OCI-LY3 (cell line): ENCODE data around the gene MBOAT1.

ENCODE experiments used
- EZH2phosphoT487 ChIP-seq: fragments of 200-600 bp; shearing (Covaris generic); IDR thresholded peaks from 2 replicates; pipeline ENCODE4 v1.6.1; 2018; ENCODE audit warnings: antibody characterized with exemption, mixed run types, low read depth
- TF ChIP-seq, protein P1 (sequence below): fragments of 200-600, 300-600 bp; sonication (generic); IDR thresholded peaks from 2 replicates; pipeline ENCODE4 v1.5.1; 2014; ENCODE audit warnings: antibody characterized with exemption, low read length, low read depth

DNA sequence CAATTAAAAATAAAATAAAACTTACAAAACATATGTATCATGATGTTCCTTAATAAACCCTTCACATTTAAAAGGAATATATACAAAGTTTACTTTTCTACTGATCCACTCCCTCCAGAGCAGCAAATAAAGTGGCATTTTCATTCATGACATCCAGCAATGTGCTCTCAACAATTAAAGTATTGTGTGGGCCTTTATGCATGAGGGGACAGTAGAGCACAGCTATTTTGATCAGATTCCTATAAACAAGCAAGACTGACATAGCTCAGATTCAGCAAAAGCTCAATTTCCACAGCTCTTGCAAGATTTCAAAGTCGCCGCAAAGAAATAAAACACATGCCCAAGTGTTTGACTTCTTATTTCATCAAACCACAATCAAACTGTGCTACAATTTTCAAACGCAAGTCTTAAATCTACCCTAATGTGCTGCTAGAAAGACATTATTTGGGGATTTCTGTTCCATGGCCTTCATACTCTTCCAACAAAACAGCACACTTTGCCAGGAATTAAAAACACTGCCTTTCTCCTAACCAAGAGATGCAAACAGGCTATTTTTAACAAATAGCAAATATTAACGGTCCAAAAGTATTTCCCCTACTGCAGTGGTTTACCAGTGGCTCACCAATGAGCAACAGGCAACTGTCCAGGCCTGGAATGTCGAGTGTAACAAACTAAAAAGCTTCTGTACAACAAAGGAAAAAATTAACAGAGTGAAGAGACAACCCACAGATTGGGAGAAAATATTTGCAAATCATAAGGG lies 52.3 kb downstream of the MBOAT1 start:
- TF ChIP-seq, protein P1, sequence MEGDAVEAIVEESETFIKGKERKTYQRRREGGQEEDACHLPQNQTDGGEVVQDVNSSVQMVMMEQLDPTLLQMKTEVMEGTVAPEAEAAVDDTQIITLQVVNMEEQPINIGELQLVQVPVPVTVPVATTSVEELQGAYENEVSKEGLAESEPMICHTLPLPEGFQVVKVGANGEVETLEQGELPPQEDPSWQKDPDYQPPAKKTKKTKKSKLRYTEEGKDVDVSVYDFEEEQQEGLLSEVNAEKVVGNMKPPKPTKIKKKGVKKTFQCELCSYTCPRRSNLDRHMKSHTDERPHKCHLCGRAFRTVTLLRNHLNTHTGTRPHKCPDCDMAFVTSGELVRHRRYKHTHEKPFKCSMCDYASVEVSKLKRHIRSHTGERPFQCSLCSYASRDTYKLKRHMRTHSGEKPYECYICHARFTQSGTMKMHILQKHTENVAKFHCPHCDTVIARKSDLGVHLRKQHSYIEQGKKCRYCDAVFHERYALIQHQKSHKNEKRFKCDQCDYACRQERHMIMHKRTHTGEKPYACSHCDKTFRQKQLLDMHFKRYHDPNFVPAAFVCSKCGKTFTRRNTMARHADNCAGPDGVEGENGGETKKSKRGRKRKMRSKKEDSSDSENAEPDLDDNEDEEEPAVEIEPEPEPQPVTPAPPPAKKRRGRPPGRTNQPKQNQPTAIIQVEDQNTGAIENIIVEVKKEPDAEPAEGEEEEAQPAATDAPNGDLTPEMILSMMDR, result no peak
- no peak for TF ChIP-seq EZH2phosphoT487
